ENCODE data around the gene FGD3. TPM values are rescaled to one million over a fixed set of nuclear protein-coding genes. Genes with fewer than 3 reads are reported as not detected.
"Not testable (repeated sequence)": the region's sequence is repeated elsewhere in the genome, so short reads cannot be mapped to it uniquely, and the experiment has no call there.

FGD3 gene
- total RNA-seq, 1 donor from 2014 or later: 0.46 TPM

DNA sequence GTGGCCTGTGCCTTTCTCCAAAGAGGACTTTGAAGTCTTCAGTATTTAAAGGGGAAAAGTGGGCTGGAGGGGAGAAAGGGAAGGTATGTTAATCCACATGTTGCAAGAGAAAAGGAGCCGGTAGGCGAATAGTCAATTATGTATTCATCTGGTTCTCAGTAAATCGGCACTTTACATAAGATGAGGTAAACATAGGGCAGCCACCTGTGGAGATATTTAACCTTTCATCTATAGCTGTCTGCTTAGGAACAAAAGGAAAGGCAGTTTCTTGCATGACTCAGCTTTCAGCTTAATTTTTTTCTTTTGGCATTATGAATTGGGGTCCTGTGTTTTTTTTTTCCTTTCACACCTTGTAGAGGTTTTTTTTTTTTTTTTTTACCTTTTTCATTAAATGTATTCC, 42.2 kb downstream of the FGD3 start:
- TF ChIP-seq, protein P1, sequence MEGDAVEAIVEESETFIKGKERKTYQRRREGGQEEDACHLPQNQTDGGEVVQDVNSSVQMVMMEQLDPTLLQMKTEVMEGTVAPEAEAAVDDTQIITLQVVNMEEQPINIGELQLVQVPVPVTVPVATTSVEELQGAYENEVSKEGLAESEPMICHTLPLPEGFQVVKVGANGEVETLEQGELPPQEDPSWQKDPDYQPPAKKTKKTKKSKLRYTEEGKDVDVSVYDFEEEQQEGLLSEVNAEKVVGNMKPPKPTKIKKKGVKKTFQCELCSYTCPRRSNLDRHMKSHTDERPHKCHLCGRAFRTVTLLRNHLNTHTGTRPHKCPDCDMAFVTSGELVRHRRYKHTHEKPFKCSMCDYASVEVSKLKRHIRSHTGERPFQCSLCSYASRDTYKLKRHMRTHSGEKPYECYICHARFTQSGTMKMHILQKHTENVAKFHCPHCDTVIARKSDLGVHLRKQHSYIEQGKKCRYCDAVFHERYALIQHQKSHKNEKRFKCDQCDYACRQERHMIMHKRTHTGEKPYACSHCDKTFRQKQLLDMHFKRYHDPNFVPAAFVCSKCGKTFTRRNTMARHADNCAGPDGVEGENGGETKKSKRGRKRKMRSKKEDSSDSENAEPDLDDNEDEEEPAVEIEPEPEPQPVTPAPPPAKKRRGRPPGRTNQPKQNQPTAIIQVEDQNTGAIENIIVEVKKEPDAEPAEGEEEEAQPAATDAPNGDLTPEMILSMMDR (IDR thresholded peaks at IDR 0.05; ENCODE audit: insufficient read depth, low read length, poor library complexity, severe bottlenecking): no peak
- no peaks in the 10 kb centered on the region for H3K27me3 ChIP-seq (ENCODE audit: control insufficient read depth, insufficient read depth, low read length)
- no peaks in the 10 kb centered on the region for H3K36me3 ChIP-seq (ENCODE audit: control insufficient read depth, insufficient read depth, low read length)
- no peak overlapping the region for H3K4me3 ChIP-seq (ENCODE audit: low read depth, low read length)
- DNase-seq (ENCODE audit: low read depth): no peak

DNA sequence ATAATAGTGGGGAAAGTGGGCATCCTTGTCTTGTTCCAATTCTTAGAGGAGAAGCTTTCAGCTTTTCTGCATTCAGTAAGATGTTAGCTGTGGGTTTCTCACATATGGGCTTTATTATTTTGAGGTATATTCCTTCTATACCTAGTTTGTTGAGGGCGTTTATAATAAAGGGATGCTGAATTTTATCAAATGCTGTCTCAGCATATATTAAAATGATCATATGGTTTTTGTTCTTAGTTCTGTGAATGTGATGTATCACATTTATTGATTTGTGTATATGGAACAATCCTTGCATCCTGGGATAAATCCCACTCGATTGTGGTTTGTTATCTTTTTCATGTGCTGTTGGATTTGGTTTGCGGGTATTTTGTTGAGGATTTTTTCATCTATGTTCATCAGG, 43.1 kb downstream of the FGD3 start:
- no peaks in the 10 kb centered on the region for H3K36me3 ChIP-seq (ENCODE audit: control insufficient read depth, insufficient read depth, low read length)
- TF ChIP-seq, protein P1 (IDR thresholded peaks at IDR 0.05; ENCODE audit: insufficient read depth, low read length, poor library complexity, severe bottlenecking): no peak
- no peak overlapping the region for H3K4me3 ChIP-seq (ENCODE audit: low read depth, low read length)
- DNase-seq (ENCODE audit: low read depth): no peak
- H3K27me3 ChIP-seq (ENCODE audit: control insufficient read depth, insufficient read depth, low read length): no peaks in the 10 kb centered on the region

- TF ChIP-seq, protein P1 (IDR thresholded peaks at IDR 0.05; ENCODE audit: insufficient read depth, low read length, poor library complexity, severe bottlenecking): no peak
- no peak for DNase-seq (ENCODE audit: low read depth)
- Histone ChIP-seq H3K27me3 (ENCODE audit: control insufficient read depth, insufficient read depth, low read length) (no peaks in the 10 kb centered on the region), H3K36me3 (ENCODE audit: control insufficient read depth, insufficient read depth, low read length) (no peaks in the 10 kb centered on the region), H3K4me3 (ENCODE audit: low read depth, low read length) (no peak overlapping the region)
Observed at GRCh38 chr9:92992549-92992948, 45.2 kb downstream of the FGD3 start.

DNA sequence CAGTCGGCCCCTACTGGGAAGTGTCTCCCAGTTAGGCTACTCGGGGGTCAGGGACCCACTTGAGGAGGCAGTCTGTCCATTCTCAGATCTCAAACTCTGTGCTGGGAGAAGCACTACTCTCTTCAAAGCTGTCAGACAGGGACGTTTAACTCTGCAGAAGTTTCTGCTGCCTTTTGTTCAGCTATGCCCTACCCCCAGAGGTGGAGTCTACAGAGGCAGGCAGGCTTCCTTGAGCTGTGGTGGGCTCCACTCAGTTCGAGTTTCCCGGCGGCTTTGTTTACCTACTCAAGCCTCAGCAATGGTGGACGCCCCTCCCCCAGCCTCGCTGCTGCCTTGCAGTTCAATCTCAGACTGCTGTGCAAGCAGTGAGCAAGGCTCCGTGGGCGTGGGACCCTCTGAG, 51.5 kb downstream of the FGD3 start:
- not testable (repeated sequence) for H3K27me3 ChIP-seq (ENCODE audit: control insufficient read depth, insufficient read depth, low read length); DNase-seq (ENCODE audit: low read depth); H3K36me3 ChIP-seq (ENCODE audit: control insufficient read depth, insufficient read depth, low read length); H3K4me3 ChIP-seq (ENCODE audit: low read depth, low read length)

- Histone ChIP-seq H3K4me3 (ENCODE audit: low read depth, low read length) (no peak overlapping the region), H3K27me3 (ENCODE audit: control insufficient read depth, insufficient read depth, low read length) (no peaks in the 10 kb centered on the region), H3K36me3 (ENCODE audit: control insufficient read depth, insufficient read depth, low read length) (no peaks in the 10 kb centered on the region)
- TF ChIP-seq, protein P1 (IDR thresholded peaks at IDR 0.05; ENCODE audit: insufficient read depth, low read length, poor library complexity, severe bottlenecking): no peak
- no peak for DNase-seq (ENCODE audit: low read depth)
Observed at GRCh38 chr9:93001031-93001430, 53.7 kb downstream of the FGD3 start.

- Histone ChIP-seq H3K36me3 (ENCODE audit: control insufficient read depth, insufficient read depth, low read length) (no peaks in the 10 kb centered on the region), H3K27me3 (ENCODE audit: control insufficient read depth, insufficient read depth, low read length) (no peaks in the 10 kb centered on the region), H3K4me3 (ENCODE audit: low read depth, low read length) (no peak overlapping the region)
- TF ChIP-seq, protein P1 (IDR thresholded peaks at IDR 0.05; ENCODE audit: insufficient read depth, low read length, poor library complexity, severe bottlenecking): no peak
- DNase-seq (ENCODE audit: low read depth): no peak
Observed at GRCh38 chr9:93002700-93003099, 55.4 kb downstream of the FGD3 start.

All from kidney epithelial cell (primary cell).